ENCODE measurements around the gene OR4N2.
"Not testable (repeated sequence)": the region's sequence is repeated elsewhere in the genome, so short reads cannot be mapped to it uniquely, and the experiment has no call there.

OR4N2 gene, protein sequence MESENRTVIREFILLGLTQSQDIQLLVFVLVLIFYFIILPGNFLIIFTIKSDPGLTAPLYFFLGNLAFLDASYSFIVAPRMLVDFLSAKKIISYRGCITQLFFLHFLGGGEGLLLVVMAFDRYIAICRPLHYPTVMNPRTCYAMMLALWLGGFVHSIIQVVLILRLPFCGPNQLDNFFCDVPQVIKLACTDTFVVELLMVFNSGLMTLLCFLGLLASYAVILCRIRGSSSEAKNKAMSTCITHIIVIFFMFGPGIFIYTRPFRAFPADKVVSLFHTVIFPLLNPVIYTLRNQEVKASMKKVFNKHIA

DNA sequence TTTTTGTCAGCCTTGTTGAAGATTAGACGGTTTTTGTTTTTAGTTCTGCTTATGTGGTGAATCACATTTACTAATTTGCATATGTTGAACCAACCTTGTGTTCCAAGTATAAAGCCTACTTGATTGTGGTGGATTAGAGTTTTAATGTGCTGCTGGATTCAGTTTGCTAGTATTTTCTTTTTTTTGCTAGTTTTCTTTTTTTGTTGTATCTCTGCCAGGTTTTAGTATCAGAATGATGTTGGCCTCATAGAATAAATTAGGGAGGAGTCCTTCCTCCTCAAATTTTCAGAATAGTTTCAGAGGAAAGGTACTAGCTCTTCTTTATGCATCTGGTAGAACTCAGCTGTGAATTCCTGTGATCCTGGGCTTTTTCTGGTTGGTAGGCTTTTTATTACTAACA is at the start of gene OR4N2:
Gene OR4N2, plus strand, starts transcription at position 301 of the 400 bp plus-strand sequence. CDS start 23,679 bp downstream, outside the sequence.
- FAIRE-seq, result not testable (repeated sequence)

DNA sequence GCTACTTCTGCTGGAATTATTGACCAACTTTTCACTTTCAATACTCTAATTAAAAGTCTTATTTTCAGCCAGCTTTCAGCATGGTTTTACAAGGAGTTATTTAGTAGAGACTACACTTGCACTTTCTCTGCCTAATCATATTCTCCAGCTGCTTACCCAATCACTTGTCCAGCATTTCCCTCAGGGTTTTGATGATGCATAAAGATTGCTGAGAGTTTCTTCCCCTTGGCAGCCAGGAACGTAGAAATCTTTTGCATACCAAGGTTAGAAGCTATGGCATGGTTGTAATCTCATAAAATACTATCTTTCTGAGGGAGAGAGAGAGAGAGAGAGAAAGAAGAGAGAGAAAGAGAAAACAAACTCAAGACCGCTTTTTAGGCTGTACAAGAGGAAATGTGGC is 49.4 kb upstream of the OR4N2 start:
- no peak for FAIRE-seq

DNA sequence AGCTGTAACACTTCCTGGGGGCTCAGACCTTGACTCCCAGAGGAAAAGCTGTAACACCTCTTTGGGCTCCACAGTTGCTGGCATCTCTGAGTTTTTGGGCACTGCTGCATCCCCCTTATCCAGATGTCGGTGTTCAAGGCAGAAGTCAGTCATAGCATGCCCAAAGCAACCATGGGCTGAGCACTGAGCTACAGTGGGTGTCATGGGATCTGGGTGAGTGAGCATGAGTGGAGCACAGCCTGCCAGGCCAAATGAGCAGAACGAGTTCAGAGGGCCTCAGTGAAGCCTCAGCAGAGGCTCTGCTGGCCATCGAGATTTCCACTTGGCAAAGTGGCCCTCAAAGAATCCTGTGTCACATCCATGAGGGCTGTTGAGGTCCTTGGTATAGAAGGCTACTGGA is 32.1 kb upstream of the OR4N2 start:
- not testable (repeated sequence) for FAIRE-seq

DNA sequence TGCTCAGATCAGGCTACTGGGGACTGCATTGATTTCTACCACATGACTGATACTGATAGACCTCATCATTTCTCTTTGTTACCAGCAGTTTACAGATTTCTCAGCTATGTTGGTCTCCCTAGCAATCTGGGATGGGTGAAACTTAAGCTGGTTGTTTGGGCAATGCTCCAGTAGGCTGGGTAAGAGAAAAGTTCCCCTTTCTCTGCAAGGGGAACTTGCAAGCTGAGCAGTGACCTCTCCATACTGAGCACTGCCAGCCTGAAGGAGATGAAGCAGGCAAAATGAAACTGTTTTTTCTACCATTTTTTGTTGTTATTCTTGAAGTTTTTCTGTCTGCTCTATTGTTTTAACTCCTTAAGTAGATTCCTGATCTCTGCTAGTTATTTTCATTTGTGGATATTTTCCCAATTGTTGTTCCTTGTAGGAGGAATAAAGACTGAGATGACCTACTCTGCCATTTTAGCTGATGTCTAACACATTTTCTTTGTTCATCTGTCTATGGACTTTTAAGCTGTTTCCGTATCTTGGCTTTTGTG is 31.6 kb upstream of the OR4N2 start:
- FAIRE-seq, result no peak

DNA sequence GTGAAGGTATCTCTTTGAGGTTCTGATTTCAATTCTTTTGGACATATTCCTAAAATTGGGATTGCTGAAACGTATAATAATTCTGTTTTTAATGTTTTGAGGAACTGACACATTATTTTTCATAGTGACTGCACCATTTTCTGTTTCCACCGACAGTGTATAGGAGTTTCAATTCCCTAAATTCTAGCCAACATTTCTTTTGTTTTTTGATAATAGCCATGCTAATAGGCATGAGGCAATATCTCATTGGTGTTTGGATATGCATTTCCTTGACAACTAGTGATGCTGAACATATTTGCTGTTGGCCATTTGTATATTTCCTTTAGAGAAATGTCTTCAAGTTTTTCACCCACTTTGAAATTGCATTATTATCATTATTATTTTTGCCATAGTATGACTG is 31.1 kb upstream of the OR4N2 start:
- FAIRE-seq, result not testable (repeated sequence)

DNA sequence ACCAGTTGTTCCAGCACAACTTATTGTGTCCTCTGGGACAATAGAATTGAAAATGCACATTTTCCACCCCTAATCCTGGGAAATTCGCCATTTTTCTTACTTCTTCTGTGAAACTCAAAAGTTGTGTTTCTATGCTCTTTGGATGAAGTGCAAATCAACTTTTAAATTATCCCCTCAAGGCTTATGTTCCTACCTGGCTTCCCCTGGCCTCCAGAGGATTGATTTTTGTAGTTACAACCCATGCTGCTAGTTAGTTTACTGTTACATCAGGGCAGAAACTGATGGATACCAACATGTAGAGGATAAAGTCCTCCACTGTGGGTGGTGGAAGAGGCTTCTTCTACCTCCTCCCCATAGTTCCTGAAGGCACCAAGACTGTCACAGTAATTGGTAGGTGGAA is 30.4 kb upstream of the OR4N2 start, which contains the start of gene OR4M1:
Gene OR4M1, plus strand, starts transcription at position 301 of the 400 bp plus-strand sequence. CDS start 6,819 bp downstream, outside the sequence.
- FAIRE-seq, result not testable (repeated sequence)

DNA sequence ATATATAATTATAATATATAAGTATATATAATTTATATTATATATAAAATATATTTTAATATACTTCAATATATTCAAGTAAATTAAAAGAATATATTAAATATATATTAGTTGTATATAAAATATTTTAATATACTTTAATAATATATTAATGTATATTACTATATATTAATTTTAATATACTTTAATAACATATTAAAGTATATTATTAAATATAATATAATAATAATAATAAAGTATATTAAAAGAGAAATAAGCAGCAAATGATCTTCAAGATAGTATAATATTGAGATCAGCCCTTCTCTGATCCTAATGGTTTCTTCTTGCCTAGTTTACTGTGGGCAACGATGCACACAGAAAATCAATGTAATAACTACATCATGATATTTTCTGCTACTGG is 28.0 kb upstream of the OR4N2 start:
- FAIRE-seq, result peak; percentile 99

DNA sequence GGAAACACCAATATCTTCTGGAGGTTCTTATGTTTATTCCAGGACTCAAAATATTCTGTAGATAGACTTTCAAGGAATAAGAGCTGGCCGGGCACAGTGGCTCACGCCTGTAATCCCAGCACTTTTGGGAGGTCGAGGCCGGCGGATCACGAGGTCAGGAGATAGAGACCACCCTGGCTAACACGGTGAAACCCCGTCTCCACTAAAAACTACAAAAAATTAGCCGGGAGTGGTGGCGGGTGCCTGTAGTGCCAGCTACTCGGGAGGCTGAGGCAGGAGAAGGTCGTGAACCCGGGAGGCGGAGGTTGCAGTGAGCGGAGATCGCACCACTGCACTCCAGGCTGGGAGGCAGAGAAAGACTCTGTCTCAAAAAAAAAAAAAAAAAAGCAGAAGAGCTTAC is 17.7 kb upstream of the OR4N2 start:
- FAIRE-seq, result not testable (repeated sequence)

DNA sequence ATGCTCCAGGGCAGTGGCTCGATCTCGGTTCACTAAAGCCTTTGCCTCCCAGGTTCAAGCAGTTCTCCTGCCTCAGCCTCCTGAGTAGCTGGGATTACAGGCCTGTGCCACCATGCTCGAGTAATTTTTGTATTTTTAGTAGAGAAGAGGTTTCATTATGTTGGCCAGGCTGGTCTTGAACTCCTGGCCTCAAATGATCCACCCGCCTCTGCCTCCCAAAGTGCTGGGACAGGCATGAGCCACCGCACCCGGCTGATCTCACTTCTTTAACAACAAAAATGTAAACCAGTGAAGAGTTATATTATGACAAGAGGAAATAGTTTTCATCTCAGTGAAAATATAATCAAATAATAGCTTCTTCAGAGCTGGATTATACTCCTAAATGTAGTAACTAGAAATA is 16.3 kb upstream of the OR4N2 start:
- not testable (repeated sequence) for FAIRE-seq

DNA sequence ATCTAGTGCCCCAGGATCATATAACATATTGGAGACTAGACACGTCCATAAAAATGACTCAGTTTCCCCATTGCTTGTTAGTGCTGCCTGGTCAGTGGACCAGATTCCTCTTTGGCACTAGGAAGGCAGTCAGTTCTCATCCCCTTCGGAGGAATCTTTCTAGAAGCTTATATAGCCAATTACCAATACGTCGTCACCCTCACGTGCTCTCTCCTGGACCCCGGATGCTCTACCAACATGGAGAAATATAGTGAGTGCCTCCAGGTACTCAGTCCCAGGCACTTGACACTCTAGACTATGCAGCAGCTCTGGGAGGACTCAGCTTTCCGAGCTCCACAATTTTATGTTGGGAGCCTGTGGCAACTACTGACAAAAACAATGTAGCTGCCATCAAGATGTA is 15.4 kb upstream of the OR4N2 start:
- not testable (repeated sequence) for FAIRE-seq

DNA sequence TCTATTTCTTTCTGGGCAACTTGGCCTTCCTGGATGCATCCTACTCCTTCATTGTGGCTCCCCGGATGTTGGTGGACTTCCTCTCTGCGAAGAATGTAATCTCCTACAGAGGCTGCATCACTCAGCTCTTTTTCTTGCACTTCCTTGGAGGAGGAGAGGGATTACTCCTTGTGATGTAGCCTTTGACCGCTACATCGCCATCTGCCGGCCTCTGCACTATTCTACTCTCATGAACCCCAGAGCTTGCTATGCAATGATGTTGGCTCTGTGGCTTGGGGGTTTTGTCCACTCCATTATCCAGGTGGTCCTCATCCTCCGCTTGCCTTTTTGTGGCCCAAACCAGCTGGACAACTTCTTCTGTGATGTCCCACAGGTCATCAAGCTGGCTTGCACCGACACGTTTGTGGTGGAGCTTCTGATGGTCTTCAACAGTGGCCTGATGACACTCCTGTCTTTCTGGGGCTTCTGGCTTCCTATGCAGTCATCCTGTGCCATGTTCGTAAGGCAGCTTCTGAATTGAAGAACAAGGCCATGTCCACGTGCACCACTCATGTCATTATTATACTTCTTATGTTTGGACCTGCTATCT is 7.0 kb upstream of the OR4N2 start:
- FAIRE-seq, result not testable (repeated sequence)

DNA sequence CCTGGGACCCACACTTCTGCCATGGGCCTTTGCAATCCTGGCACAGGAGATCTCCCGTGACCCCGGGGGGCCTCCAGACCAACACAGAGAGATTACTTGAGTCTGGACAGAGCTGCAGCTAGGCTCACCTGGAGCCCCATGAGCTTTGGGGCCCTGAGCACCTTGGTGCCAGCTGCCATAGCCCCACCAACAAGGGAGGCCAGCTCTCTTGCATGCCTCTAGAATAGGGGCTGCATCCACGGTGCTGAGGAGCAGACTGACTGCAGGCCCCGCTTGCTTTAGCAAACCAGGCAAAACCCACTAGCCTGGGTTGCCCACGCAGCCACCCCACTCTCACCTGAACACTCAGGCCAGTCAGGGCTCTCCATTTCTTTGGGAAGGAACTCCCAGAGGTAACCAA is 3.7 kb upstream of the OR4N2 start:
- no peak for FAIRE-seq

DNA sequence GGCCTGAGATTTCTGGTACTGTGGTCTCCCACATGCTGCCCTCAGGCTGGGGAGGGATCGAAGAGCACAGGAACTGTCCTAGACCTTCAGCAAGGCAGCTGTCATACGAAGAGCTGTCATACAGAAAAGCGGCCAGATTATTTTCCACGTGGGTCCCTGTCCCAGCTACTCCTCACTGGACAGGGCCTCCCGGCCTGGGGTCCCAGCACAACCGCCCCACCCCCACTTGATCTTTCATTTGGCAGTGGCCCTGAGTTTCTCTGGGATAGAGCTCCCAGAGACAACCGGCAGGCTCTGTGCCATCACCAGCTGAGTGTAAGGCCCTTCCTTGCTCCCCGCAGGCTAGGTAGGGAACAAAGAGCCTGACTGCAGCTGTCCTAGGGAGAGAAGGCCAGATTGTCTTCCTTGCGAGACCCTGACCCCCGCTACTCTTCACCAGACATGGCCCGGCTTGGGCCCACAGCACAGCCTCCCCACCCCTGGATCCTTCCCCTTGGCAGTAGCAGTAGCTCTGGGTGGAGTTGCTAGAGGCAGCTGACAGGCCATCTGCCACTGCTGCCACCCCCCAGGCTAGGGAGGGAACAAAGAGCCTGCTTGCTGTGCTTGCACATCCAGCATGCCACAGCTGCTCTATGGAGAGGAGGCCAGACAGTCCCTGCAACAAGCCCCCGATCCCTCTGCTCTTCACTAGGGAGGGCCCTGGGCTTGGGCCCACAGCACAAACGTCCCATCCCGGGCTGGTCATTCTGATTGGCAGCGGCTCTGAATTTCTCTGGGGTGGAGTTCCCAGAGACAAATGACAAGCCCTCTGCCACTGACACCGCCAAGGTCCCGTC is 3.1 kb upstream of the OR4N2 start:
- no peak for FAIRE-seq

DNA sequence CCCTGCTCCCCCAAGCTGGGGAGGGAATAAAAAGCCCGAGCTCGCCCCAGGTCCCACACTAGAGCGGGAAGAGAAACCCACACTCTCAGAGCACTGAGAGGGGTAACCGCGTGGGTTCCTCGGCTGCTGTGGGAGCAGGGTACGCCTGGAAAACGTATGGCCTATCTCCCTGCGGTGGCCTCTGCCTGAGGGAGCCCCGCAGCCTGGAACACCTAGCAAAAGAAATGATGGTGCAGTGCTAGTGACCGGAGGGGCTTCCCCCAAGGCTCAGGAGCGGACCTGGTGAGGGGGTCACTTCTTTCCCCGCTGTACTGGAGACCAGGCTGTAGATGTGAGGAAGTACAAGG is 2.5 kb upstream of the OR4N2 start:
- FAIRE-seq, result no peak

DNA sequence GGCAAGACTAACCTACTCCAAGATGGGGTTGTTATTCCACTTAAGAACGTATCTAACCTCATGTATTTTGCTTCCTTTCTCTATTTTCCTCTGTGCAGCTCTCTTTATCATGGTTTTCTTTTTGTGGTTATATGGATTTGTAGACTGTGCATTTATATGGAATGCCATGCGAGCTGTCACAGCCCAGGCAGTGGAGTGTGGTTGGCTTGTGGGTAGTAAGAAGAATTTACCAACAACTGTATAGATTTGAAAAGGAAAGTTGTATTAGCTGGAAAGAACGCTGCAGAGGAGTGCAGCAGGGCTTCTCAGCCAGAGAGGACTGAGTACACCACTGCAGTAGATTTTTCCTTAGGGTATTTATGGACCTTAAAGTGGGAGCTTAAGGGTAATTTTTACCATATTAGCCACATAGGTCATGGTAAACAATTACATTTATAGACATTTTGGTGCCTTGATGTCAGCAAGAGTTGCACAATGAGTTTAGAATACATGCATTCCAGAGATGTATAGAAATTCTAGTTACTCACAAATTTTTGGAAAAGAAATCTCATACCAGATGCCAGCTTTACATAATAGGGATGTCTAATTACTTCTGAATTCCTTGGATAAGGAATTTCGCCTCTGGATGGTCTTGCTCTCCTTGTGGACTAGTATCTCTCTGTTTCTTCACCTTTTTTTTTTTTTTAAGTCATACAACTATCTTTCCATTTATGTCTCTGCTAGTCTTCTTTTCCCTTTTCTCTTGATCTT is 9.8 kb downstream of the OR4N2 start:
- FAIRE-seq, result peak; percentile 87

DNA sequence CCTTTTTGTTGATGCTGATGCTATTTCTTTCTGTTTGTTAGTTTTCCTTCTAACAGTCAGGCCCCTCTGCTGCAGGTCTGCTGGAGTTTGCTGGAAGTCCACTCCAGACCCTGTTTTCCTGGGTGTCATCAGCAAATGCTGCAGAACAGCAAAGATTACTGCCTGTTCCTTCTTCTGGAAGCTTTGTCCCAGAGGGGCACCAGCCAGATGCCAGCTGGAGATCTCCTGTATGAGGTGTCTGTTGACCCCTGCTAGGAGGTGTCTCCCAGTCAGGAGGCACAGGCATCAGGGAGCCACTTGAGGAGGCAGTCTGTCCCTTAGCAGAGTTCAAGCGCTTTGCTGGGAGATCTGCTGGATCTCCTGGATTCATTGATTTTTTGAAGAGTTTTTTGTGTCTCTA is 16.3 kb downstream of the OR4N2 start:
- FAIRE-seq, result not testable (repeated sequence)

DNA sequence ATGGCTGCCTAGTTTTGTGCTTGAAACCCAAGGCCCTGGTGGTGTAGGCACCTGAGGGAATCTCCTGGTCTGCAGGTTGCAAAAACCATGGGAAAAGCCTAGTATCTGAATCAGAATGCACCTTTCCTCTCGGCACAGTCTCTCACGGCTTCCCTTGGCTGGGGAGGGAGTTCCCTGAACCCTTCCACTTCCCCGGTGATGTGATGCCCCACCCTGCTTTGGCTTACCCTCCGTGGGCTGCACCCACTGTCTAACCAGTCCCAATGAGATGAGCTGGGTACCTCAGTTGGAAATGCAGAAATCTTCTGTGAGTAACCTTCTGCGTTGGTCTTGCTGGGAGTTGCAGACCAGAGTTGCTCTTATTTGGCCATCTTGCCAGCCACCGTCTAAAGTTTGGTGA is 17.4 kb downstream of the OR4N2 start:
- FAIRE-seq, result not testable (repeated sequence)

DNA sequence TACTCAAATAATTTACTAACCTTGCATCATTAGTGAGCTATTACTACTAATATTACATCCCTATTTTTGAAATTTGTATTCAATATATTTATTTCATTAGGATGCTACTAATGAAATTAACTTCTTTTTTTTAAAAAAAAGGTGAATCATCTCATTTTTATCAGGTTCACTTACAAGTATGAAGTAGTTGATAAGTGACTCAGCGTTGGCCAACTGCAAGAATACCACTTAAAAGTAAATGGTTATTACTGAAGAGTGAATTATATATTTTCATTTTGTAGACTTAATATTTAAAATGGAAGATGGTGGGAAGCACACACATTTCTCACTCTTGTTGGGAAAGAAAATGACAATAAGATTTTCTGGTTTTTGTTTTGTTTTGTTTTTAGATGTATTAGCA is 19.6 kb downstream of the OR4N2 start:
- no peak for FAIRE-seq

DNA sequence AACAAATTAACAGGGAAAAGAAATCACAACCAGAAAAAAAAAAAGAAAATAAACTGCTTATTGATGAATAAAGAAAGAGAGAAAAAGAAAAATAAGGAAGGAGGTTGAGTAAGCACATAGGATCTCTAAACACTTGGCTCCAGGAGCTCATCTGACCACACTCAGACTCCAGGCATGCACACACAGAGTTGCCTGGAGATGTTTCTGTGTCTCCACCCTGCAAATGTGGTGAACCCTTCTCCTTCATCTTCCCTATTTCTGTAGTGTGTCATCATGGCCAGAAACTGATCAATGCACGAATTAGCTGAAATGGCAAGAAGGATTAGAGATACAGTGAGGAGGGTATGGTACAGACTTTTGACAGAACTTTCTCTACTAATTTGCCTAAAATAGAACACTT is 20.2 kb downstream of the OR4N2 start:
- FAIRE-seq, result no peak

DNA sequence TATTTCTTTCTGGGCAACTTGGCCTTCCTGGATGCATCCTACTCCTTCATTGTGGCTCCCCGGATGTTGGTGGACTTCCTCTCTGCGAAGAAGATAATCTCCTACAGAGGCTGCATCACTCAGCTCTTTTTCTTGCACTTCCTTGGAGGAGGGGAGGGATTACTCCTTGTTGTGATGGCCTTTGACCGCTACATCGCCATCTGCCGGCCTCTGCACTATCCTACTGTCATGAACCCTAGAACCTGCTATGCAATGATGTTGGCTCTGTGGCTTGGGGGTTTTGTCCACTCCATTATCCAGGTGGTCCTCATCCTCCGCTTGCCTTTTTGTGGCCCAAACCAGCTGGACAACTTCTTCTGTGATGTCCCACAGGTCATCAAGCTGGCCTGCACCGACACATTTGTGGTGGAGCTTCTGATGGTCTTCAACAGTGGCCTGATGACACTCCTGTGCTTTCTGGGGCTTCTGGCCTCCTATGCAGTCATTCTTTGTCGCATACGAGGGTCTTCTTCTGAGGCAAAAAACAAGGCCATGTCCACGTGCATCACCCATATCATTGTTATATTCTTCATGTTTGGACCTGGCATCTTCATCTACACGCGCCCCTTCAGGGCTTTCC is 24.2 kb downstream of the OR4N2 start:
- FAIRE-seq, result not testable (repeated sequence)

DNA sequence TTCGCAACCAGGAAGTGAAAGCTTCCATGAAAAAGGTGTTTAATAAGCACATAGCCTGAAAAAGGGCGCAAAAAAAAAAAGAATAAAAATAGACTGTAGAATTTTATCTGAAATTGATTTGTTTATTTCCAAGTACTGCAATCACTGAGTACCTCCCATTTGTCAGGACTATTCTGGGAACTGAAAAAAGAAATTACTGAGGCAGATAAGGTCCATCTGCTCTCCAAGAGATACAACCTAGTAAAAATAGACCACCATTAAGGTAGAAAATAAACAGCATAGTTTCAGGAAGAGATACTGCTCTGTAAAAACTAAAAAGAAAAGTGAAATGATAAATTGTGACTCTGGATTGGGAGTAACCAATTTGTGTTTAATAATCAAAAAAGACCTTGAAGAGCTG is 24.7 kb downstream of the OR4N2 start:
- no peak for FAIRE-seq

DNA sequence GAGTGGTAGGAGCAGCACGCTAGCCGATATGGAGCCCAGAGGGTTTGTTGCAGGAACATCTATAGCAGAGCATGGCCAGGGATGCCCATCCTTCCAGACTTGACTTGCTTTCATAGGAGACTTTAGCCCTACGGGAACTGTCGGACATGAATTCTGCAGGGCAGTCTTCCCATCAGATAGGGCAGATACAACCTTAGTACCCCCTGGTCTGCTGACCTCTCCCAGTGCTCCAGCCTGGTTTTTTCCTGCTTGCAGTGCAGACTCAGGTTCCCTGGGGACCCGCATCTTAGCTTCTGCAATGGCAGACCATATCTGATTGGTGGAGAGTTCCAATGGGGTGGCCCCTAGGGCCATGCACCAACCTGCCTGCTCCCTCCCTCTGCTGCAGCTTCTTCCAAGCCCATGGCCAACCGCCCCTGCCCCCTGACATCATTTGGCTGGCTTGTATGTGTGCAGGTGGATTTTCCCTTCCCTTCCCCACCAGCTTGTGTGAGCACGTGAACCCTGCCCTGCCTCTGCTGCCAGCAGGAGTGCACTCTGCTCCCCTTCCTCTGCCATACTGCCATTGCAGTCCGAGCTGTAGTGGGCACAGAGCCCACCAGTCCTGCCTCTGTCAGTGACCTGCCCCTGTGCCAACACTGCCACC is 30.8 kb downstream of the OR4N2 start:
- FAIRE-seq, result not testable (repeated sequence)
